ENCODE data around the gene PTP4A2.
"Not testable (repeated sequence)": the region's sequence is repeated elsewhere in the genome, so short reads cannot be mapped to it uniquely, and the experiment has no call there.

The PTP4A2 gene

DNA sequence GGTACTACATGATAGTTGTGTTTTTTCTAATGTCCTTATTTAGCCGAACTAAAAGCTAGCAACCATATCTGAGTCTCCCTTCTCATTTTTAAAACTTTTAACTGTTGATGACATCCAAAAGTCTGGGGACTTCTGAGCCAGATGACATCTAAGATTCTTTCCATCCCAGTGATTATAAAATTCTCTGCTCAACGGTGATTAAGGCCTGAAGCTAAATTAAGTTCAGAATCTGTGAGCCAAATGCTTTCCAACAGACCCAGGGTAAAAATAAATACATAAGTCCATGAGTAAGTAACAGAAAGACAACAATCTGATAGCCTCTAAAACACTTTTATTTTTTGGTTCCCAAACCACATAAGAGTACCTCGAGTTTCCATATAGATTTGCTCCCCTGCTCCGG lies 13.1 kb upstream of the PTP4A2 start:
- no peak for DNase-seq (ENCODE audit: low read depth in 2 of 2)

DNA sequence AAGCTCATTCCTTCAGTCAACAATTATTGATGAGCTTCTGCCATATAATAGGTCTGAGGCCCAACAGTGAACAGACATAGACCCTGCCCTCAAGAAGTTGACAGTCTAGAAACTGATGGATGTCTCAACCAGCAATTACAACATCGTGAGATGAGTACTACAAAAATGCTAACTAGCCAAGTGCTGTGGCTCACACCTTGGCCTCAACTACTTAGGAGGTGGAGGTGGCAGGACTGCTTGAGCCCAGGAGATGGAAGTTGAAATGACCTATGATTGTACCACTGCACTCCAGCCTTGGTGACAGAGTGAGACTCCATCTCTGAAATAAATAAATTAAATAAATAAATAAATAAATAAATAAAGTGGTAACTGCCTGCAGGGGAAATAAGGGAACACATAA lies 11.7 kb upstream of the PTP4A2 start:
- no peak for DNase-seq (ENCODE audit: low read depth in 2 of 2)

DNA sequence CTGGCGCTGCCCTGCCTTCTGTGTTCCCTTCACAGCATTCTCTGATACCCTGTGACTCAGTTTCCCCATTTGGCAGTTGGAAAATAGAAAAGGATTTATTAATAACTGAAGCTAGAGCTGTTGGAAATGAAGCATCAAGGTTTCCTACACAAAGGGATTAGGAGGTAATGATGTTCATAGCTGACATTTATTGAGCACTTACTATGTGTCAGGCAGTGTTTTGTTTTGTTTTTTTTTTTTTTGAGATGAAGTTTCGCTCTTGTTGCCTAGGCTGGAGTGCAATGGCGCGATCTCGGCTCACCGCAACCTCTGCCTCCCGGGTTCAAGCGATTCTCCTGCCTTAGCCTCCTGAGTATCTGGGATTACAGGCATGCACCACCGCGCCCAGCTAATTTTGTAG lies 7.5 kb upstream of the PTP4A2 start:
- not testable (repeated sequence) for DNase-seq (ENCODE audit: low read depth in 2 of 2)

DNA sequence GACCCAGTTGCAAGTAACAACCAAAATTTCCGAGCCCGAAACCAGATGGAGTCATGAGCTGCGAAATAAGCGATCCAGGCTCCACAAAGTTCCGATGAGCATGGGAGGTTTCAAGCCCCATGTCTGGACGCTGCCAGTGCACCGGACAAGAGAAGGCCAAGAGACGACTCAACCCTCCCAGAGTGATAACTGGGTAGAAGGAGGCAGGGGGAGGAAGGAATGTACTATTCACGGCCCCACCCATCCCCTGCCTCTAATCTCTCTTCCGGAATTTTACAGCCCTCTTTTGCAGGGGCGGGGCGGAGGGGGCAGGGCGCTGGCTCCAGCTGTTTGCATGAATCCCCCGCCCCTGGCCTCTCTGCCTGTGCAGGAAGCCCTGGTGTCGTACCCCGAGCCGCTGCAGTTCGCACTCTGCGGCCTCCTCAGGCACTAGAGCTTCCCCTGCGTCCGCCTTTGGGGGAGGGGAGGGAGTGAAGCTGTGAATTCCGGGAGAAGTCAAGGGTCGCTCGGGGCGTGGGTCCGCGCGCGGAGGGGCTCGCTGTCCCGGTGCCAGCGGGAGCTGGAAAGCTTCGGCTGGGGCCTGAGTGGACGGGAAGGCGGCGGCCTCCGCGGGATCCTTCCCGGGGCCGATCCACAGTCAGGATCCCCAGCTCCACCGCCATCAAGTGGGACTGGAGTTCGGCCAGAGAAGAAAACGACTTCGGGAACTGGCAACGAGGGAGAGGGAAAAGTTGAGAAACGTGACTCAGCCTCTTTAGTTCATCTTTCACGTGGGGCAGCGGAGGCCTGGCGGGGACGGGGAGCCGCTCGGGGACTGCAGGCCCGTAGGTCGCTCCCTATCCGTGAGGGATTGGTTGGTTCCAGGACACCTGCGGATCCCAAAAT lies 6.3 kb upstream of the PTP4A2 start:
- DNase-seq (ENCODE audit: low read depth in 2 of 2) = peak; percentile 44 to 57

DNA sequence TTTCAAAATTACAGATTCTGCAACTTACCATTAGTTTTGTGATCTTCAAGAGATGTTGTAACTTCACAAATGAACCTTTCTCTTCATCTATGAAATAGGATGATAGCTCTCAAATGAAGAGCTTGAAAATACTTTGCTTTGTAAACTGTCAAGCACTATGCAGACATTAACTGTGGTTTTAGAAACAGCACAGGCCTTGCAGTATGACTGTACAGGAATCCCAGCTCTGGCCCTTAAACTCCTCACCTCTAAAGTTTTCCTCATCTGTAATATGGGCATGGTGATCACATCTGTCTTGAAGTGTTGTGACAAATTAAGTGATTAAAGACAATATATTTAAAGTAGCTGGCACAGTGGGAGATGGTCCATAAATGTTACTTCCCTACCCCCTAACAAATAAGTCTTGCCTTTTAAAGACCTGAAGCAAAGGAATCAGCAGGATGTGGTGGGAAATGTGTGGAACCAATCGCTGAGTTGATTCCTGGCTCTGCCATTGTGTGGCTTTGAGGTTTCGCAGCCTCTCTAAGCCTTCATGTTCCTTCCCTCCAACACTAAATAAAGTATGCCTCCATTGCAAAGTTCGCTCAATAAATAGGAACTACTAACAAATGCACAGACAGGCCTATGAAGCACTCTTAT lies 5.5 kb upstream of the PTP4A2 start:
- no peak for DNase-seq (ENCODE audit: low read depth in 2 of 2)

DNA sequence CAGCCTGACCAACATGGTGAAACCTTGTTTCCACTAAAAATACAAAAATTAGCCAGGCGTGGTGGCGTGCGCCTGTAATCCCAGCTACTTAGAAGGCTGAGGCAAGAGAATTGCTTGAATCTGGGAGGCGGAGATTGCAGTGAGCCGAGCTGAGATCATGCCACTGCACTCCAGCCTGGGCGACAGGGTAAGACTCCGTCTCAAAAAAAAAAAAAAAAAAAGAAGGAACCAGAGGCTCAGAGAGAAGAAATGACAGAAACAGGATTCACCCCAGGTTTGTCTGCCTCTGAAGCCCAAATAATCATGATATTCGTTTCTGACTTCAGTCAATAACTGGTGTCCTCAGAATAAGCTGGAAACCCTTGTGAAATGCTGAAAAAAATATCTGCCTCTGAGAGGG lies 3.9 kb upstream of the PTP4A2 start:
- not testable (repeated sequence) for DNase-seq (ENCODE audit: low read depth in 2 of 2)

DNA sequence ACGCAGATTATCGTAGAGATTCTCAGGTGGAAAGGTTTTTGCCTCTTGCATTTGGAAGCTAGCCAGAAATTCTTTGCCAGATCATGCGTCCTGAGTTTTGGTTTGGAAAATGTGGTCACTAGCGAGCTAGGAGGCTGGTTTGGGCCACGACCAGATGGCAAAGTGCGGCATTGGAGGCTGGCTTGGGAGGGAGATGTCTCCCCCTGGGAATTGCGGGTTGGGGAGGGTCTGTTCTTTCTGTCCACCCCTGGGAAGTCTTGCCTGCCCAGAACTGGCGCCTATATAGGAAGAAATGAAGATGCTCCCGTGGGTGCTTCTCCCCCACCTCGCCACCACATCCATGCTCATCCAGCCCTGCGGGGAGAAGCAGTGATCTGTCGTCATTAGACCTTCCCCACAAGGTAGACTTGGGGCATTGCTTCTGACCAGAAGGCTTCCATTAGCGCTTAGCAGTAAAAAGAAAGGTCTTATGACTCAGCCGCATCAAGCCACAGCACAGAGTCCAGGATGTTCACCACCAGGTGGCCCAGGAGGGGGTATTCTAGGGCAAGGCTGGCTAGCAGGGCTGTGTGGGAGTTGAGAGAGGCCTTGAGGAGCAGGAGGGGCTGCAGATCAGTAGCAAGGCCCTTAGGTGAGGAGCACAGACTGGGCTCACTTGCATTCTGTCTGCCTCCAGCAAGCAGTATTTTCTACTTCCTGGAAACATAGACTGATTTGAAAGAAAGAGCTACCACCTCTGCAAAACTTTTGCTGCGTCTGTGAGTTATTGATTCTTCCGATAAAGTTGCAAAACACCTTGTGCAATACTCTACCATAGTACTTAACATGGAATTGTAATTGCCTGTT lies 1.5 kb upstream of the PTP4A2 start:
- peak; percentile 54 to 57 for DNase-seq (ENCODE audit: low read depth in 2 of 2)

DNA sequence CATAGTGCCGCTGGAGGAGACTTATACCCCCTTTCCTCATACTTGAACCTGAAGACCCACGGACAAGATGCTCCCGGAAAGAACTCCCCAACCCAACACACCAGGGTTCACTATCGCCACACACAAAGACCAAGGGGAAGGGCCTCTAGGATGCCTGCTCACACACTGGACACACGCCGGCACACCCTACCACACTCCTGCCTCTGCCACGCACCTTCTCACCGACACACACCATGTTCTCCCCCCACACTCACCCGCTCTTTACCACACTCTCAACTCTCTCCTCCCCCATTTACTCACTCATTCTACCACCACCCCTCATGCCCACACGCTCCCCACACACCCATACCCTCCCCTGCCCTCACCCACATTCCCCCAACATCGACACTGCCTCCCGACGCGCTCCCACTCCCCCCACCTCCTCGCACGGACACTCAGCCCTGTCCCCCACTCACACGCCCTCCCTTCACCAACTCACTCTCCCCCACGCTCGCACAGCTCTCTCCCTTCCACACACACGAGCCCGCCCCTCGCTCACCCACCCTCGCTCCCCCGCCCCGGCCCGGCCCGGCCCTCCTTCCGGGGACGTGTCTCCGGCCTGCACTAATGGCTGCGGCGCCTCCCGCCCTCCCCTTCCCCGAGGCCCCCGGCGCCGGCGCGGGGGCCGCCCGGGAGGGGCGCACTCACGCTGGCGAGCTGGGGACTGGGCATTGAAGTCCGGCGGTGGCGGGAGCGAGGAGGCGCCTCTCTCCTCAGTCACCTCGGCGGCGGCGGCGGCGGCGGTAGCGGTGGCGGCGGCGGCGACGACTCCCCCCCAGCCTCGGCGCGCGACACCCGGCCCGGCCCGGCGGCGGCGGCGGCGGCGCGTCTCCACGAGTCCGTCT lies 626 bp downstream of the PTP4A2 start:
- peak; percentile 66 to 72 for DNase-seq (ENCODE audit: low read depth in 2 of 2)

DNA sequence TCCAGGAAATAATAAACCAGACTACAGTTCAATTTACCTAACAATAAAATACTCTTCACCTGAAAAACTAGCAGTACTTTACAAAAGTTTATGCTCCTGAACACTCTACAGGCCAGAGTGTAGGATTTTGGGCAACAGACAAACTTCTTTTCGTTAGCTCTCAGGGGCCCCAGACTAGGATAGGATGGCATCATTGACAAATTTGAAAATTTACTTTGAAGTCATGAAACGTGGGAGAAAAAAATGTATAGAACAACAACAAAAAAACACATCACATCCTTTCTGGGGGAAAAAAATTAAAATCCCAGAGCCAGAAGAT lies 1.2 kb downstream of the PTP4A2 start:
- no peak for DNase-seq (ENCODE audit: low read depth in 2 of 2)

DNA sequence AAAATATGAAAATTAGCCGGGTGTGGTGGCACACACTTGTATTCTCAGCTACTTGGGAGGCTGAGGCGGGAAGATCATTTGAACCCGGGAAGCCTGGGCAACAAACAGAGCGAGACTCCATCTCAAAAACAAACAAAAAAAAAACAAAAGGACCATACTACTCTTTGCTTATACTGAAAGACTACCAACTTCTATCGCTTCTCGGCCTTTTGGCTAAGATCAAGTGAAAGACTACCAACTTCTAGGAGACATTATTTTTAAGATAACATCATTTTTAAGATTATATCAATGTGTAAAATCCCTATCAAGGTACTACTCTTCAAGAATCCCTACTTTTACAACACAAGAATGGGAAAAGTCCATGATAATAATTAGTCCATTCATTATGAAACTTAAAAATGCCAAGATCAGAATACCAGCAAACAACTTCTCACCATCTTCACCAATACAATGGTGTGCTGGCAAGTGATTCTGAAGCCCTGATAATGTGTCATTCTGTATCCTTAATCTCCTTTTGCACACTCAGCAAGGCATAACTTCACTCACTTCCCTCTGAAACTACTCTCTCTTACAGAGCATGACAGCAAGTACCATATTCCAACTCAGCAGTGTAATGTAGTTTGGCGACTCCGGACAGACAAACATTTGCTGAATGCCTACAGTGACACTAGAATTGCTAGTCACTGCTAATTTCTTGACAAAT lies 1.7 kb downstream of the PTP4A2 start:
- no peak for DNase-seq (ENCODE audit: low read depth in 2 of 2)

DNA sequence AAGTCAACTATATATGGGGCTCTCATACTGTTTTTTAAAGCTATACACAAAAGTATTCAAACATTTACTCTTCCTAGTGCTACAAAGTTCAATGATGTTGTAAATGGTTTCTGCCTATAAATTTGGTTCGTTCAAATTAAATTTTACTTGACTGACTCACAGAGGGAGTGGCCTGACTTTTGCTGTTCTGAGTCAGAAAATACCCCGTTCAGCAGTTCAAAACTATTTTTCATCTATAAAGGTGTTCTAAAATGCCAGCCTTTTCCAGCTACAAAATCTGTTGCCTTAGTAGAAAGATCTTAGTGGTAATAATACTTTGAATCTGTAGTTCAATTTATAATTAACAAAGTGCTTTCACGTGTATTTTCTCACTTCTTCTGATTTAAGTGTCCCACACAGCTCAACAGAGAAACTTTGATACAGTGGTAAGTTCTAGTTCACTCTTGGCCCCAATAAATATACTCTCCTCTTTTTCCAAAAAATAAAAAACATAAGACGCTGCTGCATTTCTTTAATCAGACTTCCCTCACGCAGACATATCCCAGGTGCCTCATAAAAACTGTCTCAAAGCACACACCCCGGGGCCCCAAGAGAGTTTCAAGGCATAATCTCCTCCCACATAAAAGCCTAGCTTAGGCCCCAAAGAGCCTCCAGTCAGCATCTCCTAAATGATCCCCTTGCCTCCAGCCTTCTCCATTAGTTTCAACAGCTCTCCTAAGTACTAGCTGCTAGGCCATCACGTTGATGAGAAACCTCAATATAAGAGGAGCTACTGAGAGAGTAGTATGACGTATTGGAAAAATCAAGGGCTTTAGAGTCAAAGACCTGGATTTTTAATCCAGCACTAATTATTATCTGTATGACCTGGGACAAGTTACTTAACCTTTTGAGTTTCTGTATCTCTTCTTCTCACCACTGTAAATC lies 3.2 kb downstream of the PTP4A2 start:
- no peak for DNase-seq (ENCODE audit: low read depth in 2 of 2)

DNA sequence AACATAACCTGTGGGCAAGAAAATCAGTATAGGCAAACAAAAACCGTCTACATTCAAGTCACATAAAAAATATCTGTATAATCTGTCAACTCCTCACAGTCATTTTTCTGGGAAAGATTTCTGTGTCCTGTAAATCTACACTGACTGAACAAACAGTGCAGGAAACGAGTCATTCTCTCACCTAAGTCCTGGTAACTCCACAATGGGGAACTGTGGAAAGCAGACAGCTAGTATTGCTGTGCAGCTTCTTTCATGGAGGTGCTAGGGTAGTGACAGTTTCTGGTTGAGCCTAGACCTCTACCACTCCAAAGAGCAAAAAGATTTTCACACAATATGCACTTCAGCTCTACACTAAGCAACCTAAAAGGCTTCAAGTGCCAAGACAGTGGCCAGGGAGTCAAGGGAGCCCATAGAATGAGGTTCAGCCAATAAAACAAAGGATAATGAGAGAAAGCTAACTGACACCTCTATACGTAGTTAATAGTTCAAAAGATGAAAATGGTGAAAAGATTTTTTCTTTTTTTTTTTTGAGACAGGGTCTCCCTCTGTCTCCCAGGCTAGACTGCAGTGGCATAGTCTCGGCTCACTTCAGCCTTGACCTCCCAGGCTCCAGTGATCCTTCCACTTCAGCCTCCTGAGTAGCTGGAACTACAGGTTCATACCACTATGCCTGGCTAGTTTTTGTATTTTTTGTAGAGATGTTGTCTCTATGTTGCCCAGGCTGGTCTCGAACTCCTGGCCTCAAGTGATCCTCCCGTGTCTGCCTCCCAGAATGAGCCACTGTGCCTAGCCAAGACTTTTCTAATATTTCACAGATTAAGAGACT lies 5.5 kb downstream of the PTP4A2 start:
- no peak for DNase-seq (ENCODE audit: low read depth in 2 of 2)

DNA sequence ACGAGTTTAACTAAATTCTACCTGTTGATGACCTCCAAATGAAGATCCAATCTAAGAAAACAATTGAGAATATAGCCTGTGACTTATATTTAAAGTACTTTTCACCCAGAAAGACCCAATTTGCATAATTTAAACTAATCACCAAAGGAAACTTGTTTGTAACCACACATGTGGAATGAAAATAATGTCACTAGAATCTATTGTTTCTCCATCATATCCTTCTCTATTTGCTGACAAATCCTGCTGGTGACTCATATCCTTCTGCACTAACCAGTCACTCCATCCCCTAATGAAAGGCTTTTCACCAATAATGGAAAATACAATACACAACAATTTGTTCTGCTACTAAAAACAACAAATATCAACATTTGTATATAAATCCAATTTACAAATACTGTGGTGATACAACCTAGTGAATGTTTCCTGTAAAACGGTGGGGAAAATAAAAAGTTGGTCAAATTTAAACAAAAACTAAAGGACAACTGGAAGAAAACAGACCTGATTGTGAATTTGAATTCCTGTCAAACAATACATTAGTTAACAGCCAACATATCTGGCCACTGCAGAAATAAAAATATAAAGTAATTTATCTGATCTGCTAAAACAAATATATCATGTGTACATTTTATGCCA lies 6.5 kb downstream of the PTP4A2 start:
- no peak for DNase-seq (ENCODE audit: low read depth in 2 of 2)

DNA sequence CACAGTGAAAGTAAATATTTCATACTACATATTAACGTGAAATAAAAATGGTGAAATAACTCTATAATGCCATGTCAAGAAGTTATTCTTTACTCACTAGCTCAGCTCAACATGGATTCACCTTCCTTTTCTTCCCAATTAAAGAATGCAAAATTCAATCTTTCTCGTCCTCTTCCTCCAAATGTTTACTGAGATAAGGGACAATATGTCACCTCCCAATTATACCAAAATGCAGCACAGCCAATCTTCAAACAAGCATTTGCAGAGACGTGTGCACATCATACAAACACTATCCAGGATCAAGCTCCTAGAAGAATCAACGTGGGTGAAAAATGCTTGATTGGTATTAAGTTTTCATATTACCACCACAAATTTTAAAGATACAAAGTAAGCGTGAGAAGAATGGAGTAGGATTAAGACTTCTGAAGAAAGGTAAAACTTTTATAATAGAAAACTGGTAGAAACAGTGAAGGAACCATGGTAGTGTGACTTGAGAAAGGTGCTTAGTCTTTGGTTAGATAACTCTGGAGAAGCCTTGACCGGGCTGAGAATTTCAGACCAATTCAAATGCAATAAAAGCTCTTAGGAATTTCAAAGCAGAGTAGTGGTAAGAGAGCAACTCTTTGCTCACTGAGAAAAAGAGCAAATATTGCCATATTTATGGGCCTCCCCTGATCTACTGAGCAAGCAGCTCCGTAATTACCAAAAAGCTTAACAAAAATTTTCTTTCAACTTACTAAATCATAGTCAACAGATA lies 7.2 kb downstream of the PTP4A2 start:
- no peak for DNase-seq (ENCODE audit: low read depth in 2 of 2)

DNA sequence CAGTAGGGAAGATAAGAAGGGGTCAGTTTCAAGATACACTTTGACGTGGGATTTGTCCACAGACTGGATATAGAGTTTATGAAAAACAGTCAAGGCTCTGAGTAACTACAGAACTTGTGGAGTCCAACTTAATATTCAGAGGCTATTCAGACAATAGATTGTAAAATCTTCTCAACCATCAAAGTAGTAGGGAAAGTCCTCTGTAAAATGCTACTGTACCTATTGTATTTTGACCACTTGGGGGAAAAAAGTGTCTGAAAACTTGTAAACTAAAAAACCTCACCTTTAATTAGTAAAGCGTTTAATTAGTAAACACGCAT lies 10.5 kb downstream of the PTP4A2 start:
- DNase-seq (ENCODE audit: low read depth in 2 of 2) = no peak

DNA sequence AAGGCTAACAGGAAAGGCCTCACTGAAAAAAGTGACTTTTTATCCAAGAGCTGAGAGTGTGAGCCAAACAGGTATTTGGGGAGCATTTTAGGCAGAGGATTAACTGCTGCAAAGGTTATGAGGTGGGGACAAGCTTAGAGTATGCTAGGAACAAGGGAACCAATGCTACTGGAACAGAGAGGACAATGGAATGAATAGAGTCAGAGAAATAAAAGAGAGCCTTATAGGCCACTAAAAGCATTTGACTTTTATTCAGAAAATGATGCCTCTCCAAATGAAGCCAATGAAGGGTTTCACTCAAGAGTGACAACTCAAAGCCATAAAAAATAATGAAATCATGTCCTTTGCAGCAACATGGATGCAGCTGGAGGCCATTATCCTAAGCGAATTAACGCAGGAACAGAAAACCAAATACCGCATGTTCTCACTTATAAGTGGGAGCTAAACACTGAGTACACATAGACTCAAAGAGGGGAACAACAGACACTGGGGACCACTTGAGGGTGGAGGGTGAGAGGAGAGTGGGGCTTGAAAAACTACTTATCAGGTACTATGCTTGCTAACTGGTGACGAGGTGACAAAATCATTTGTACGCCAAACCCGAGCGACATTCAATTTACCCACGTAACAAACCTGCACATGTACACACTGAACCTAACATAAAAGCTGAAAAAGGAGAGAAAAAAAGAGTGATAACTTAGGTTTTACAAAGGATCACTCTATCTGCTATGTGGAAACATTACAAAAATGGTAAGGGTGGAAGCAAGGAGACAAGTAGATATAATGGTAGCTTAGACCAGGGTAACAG lies 11.1 kb downstream of the PTP4A2 start:
- no peak for DNase-seq (ENCODE audit: low read depth in 2 of 2)

DNA sequence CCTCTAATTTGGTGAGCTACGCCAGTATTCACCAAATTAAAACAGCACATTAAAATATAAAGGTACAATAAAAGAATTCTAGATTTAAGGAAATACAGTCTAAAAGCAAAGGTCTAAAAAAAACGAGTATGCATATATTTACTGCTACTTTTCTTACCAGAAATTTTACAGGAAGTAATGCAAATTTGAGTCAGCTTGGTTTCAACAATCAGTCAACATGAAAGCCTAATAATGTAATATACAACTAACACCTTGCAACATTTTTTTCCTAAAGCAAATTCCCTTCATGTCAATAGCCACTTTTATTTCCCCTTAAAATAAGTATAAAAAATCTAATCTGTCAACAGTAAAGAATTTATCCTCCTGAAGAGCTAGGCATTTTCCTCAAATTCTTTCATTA lies 11.9 kb downstream of the PTP4A2 start:
- no peak for DNase-seq (ENCODE audit: low read depth in 2 of 2)
